IPS DF 6.9 (cell line): ENCODE data around the gene SLC4A11.

Experiments used
- DNase-seq: peaks from one replicate; pipeline ENCODE4 v3.0.0-alpha.2; 2013; ENCODE audit warnings: low read depth, low spot score
- H3K27ac ChIP-seq: one replicate; pipeline ENCODE4 v1.5.1; 2013; ENCODE audit warnings: low read length, control low read depth
- H3K27me3 ChIP-seq: 2 replicates; pipeline ENCODE4 v1.6.1; 2013; ENCODE audit warnings: mild to moderate bottlenecking, low read length; ENCODE audit not compliant: control insufficient read depth, insufficient read depth
- H3K36me3 ChIP-seq: 2 replicates; pipeline ENCODE4 v1.6.1; 2013; ENCODE audit warnings: low read length; ENCODE audit not compliant: control insufficient read depth, insufficient read depth
- H3K4me1 ChIP-seq: 2 replicates; pipeline ENCODE4 v1.6.1; 2013; ENCODE audit warnings: low read length; ENCODE audit not compliant: control insufficient read depth, insufficient read depth
- H3K4me3 ChIP-seq: 2 replicates; pipeline ENCODE4 v1.5.1; 2013; ENCODE audit warnings: mild to moderate bottlenecking, low read length
- H3K9me3 ChIP-seq: 2 replicates; pipeline ENCODE4 v1.6.1; 2013; ENCODE audit warnings: low read length, inconsistent platforms; ENCODE audit not compliant: control insufficient read depth, insufficient read depth
- WGBS: extraction: QIAGEN DNeasy Blood & Tissue Kit; methylation state at CpG from one replicate; pipeline ENCODE4 v1.1.7; 2013; ENCODE audit warnings: mixed read lengths, missing lambda C conversion rate; ENCODE audit not compliant: insufficient read length, insufficient coverage; 5-methylcytosine and 5-hydroxymethylcytosine counted together

The SLC4A11 gene

DNA sequence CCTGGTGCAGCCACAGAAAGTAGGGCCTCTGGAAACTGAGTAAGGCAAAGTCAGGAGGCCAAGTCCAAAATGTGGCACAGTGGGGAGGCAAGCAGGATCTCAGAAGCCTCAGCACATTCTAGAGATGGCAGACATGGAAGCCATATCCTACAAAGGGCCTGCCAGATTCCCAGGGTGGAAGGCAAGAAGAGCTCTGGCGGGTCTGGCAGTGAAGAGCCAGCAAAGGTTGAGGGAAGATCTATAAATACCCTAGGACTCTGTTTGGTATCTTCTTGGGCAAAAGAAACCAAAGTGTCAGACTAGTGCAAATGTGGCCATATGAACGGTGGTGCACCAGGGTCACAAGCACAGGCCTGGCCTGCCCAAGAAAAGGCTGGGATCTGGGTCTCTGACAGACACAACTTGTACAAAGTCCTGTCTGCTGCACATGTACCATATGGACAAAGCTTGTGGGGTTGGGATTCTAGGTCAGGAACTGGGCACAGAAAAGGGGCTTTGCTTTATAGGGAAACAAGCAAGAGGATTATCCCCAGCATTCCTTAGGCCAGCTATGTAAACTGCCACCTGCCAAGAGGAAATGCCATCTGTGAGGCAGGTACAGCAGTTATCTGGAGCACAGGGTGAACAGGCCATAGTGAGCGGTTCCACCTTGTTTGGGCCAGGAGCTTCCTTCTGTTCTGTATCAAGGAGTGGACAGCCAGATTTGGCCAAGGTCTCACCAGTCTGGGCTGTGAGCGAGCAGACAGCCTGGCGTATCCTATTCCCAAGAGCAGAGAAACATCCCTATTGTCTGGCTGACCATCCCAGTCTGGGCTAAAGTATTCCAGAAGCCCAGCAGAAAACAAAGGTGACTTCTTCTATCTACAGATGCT is 36.3 kb upstream of the SLC4A11 start:
- no peak overlapping the region for H3K4me3 ChIP-seq
- H3K27ac ChIP-seq = no peak overlapping the region
- WGBS = no CpG with 5 or more reads among the region's 5 CpGs
- H3K9me3 ChIP-seq = no peaks in the 10 kb centered on the region
- DNase-seq = no peak
- no peaks in the 10 kb centered on the region for H3K4me1 ChIP-seq
- H3K27me3 ChIP-seq = no peaks in the 10 kb centered on the region
- H3K36me3 ChIP-seq = no peaks in the 10 kb centered on the region

DNA sequence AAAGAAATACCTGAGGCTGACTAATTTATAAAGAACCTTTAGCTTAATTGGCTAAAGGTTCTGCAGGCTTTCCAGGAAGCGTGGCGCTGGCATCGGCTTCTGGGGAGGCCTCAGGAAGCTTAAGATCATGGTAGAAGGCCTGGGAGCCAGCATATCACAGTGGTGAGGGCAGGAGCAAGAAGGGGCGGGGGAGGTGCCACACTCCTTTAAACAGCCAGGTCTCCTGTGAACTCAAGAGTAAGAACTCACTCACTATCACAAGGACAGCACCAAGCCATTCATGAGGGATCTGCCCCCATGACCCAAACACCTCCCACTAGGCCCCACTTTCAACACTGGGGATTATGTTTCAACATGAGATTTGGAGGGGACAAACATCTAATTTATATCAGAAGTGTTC is 34.4 kb upstream of the SLC4A11 start:
- no peaks in the 10 kb centered on the region for H3K9me3 ChIP-seq
- no peak overlapping the region for H3K4me3 ChIP-seq
- DNase-seq = no peak
- WGBS = no CpG with 5 or more reads among the region's 4 CpGs
- H3K36me3 ChIP-seq = no peaks in the 10 kb centered on the region
- H3K27me3 ChIP-seq = no peaks in the 10 kb centered on the region
- H3K27ac ChIP-seq = no peak overlapping the region
- no peaks in the 10 kb centered on the region for H3K4me1 ChIP-seq

DNA sequence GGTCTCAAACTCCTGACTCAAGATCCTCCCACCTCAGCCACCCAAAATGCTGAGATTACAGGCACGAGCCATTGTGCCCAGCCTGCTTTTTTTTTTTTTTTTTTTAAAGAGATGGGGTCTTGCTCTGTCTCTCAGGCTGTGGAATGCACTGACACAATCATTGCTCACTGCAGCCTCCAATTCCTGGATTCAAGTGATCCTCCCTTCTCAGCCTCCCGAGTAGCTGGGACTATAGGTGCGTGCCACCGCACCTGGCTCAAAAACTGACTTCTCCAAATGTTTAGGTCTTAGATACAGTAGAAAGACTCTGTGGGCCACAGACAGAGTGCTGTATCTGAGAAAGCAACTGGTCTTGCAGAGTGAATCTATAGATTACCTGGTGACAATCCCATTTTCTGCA is 31.1 kb upstream of the SLC4A11 start:
- no peak for DNase-seq
- WGBS = no CpG with 5 or more reads among the region's 4 CpGs
- Histone ChIP-seq H3K9me3 (no peaks in the 10 kb centered on the region), H3K27me3 (no peaks in the 10 kb centered on the region), H3K27ac (no peak overlapping the region), H3K36me3 (no peaks in the 10 kb centered on the region), H3K4me1 (no peaks in the 10 kb centered on the region), H3K4me3 (no peak overlapping the region)

DNA sequence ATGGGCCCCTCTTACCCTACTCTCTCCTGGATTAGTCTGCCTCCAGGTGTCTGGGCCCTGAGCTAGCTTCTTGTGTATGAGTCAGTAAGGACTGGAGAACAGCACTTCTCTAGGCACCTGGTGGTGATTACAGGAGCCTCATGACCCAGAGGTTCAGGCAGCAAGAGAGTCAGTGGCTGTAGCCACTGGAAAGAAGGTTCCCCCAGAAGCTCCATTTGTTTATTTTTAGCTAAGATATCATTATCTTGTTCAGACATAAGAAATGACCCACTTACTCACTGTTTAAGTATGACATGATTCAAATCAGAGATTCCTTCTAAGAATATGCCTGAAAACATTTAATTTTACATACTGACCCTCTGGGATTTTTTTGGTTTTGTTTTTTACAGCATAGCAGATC is 23.6 kb upstream of the SLC4A11 start:
- Histone ChIP-seq H3K4me1 (no peaks in the 10 kb centered on the region), H3K4me3 (no peak overlapping the region), H3K27me3 (no peaks in the 10 kb centered on the region), H3K36me3 (0 out of 2 replicates have a peak, but pooled peaks cover 2% of the 10 kb centered on the region), H3K27ac (no peak overlapping the region), H3K9me3 (no peaks in the 10 kb centered on the region)
- DNase-seq = no peak

DNA sequence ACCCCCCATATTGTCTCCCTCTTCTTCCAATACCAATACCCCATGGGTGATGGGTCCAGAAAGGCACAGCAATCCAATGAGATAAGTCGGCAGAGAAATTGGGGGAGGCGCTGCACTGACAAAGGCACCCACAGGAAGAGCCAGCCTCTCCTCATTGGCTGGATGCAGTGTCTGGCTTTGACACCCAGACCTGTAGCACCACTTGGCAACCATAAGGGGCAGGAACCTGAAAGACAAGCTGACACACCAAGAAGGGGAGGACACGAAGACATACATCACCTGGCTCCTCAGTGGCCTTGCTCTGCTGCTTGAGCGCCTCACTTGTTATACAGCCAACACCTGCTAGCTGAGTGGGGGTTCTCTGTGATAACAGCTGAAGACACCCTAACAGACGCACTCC is 19.4 kb upstream of the SLC4A11 start:
- Histone ChIP-seq H3K36me3 (no peaks in the 10 kb centered on the region), H3K4me1 (no peaks in the 10 kb centered on the region), H3K9me3 (no peaks in the 10 kb centered on the region), H3K27ac (no peak overlapping the region), H3K4me3 (no peak overlapping the region), H3K27me3 (no peaks in the 10 kb centered on the region)
- DNase-seq = no peak
- no CpG with 5 or more reads among the region's 5 CpGs for WGBS

DNA sequence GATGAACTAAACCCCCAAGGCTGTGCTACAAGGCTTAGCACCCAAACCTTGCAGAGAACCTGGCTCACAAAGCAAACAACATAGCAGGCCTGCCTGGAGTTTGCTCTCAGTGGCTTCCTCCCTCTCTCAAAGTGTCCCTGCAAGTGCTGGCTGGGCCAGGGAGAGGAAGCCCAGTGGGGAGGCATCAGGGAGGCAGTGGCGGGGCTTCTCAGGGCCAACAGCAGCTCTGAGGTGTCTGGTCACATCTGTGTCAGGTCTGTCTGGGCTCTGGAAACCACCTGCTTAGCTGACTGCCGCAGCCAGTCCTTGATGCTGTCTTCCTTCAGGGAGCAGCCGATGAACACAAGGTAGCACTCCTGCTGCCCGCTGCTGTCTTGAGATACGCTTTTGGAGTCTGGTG is 16.7 kb upstream of the SLC4A11 start:
- no CpG with 5 or more reads among the region's 5 CpGs for WGBS
- DNase-seq = no peak
- H3K27ac ChIP-seq = no peak overlapping the region
- H3K36me3 ChIP-seq = no peaks in the 10 kb centered on the region
- no peak overlapping the region for H3K4me3 ChIP-seq
- H3K4me1 ChIP-seq = no peaks in the 10 kb centered on the region
- H3K9me3 ChIP-seq = no peaks in the 10 kb centered on the region
- H3K27me3 ChIP-seq = no peaks in the 10 kb centered on the region

DNA sequence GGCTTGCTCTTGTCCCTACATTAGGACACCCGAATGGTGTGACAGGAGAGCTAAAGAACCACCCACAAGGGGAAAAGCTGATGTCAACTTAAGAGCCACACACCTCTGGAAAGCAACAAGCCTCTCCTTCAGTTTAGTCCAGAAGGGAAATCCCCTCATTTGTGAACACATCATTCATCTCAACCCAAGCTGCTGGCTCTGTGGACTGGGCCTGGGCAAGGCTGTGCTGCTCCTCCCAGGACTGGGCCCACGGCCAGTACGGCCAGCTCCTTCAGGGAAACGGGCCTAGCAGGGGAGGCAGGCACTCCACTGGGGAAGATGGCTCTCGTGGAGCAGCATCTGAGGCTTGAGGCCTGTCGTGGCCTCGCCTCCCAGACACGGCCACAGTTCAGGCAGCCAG is 12.8 kb upstream of the SLC4A11 start:
- peaks cover 2% of the 10 kb centered on the region; the same call in 1 of the 2 replicates for H3K4me1 ChIP-seq
- no peaks in the 10 kb centered on the region for H3K9me3 ChIP-seq
- no peaks in the 10 kb centered on the region; the same call in 1 of the 2 replicates for H3K27me3 ChIP-seq
- DNase-seq = no peak
- H3K27ac ChIP-seq = no peak overlapping the region
- no peaks in the 10 kb centered on the region for H3K36me3 ChIP-seq
- H3K4me3 ChIP-seq = no peak overlapping the region
- no CpG with 5 or more reads among the region's 8 CpGs for WGBS

DNA sequence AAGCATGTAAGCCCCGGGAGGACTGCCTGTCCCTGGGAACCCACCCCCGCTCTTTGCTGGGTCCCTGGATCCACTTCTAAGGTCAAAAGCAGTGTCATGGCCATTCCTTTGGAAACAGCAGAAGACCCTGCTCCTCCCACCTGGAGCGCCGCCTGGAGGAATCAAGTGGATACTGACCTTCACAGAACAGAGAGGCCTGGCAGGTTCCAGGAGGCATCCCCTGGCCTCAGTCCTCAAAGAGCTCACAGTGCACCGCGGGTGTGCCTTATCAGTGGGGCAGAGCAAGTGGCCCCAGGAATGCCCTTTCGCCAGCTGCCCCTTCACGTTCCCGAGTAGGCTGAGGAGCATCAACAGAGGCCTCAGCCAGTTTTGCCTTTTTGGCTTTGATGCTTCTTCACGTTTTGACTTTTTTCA is 11.1 kb upstream of the SLC4A11 start:
- no peaks in the 10 kb centered on the region; the same call in 1 of the 2 replicates for H3K27me3 ChIP-seq
- no peaks in the 10 kb centered on the region for H3K9me3 ChIP-seq
- no peak overlapping the region for H3K4me3 ChIP-seq
- WGBS = no CpG with 5 or more reads among the region's 10 CpGs
- H3K27ac ChIP-seq = no peak overlapping the region
- H3K4me1 ChIP-seq = peaks cover 2% of the 10 kb centered on the region; the same call in 1 of the 2 replicates
- no peaks in the 10 kb centered on the region for H3K36me3 ChIP-seq
- no peak for DNase-seq

DNA sequence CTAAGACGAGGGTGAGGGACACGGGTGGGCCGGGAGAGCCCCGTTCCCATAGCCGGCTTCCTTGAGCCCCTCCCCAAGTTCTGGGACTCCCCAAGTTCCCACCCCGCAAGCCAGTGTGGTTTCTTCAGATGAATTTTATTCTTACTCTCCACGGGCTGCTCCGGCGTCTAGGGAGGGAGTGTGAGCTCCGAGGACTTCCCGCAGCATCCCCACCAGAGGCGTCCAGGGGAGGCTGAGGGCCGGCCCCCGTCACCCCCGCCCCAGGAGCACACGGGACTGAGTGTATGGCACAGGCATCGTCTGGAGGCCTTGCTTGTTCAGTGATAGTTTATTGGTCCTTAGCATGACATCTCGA is 10.0 kb upstream of the SLC4A11 start:
- Histone ChIP-seq H3K4me3 (peak overlapping the region; percentile 44; the same call in 1 of the 2 replicates), H3K27me3 (no peaks in the 10 kb centered on the region; the same call in 1 of the 2 replicates), H3K9me3 (no peaks in the 10 kb centered on the region), H3K4me1 (peaks cover 2% of the 10 kb centered on the region; the same call in 1 of the 2 replicates), H3K27ac (no peak overlapping the region), H3K36me3 (no peaks in the 10 kb centered on the region)
- no peak for DNase-seq
- no CpG with 5 or more reads among the region's 18 CpGs for WGBS

DNA sequence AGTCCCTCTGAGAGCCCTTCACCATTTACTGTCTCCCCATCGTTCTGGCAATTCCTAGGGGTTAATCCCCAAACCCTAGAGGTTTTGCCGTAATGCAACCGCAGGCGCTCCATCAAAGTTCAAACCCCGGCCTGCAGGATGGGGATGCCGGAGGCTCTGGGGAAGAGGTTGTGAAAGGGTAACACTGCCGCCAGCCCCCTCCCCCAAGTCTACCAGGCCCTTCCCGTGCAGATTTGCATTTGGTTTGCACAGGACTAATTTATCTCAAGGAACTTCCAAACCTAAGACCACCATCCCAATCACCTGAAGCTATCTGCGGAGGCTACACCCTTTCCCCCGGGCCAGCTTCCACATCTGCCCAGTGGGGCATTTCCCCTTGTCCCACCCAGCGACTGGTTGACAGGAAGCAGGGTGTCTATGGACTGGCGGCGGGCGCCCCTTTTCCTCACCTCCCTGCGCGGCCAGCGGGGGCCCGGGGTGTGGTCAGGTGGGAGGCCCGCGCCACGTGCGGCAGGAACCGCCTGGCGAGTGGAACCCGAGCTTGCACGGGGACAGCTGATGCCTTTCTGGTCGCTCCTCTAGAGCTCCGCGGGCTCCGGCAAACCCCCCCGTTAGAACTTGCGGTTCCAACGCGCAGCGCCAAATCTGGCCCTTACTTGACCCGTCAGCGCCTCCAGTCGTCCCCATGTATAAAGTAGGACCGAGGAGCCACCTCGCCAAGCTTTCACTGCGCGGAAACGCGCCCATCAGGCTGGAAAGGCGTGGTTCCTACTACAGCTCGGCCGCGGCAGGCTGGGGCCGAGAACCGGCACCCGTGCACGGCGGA is 9.4 kb upstream of the SLC4A11 start:
- Histone ChIP-seq H3K4me3 (peak overlapping the region; percentile 44; the same call in 1 of the 2 replicates), H3K4me1 (peaks cover 2% of the 10 kb centered on the region; the same call in 1 of the 2 replicates), H3K27ac (no peak overlapping the region), H3K9me3 (no peaks in the 10 kb centered on the region), H3K36me3 (no peaks in the 10 kb centered on the region), H3K27me3 (no peaks in the 10 kb centered on the region; the same call in 1 of the 2 replicates)
- DNase-seq = no peak
- WGBS = no CpG with 5 or more reads among the region's 53 CpGs
